Neural crest cell (in vitro differentiated cells): ENCODE data around the gene BCL2L1. TPM values are rescaled to one million over a fixed set of nuclear protein-coding genes. Genes with fewer than 3 reads are reported as not detected.
A peak's percentile ranks its signal among the peaks of the same experiment; 100 is the strongest.

ENCODE experiments used
- DNase-seq: peaks from one replicate; pipeline ENCODE4 v3.0.0; 2021; ENCODE audit warnings: low read depth, mixed read lengths, low spot score
- H3K27ac Mint-ChIP-seq: one replicate; pipeline ENCODE4 v1.8.0; 2021; ENCODE audit warnings: mild to moderate bottlenecking, mixed read lengths; ENCODE audit not compliant: unreplicated experiment
- H3K27me3 Mint-ChIP-seq: 2 replicates; pipeline ENCODE4 v1.8.0; 2021; ENCODE audit warnings: low read depth, mild to moderate bottlenecking, mixed read lengths
- H3K36me3 Mint-ChIP-seq: 2 replicates; pipeline ENCODE4 v1.8.0; 2021; ENCODE audit warnings: low read depth, mild to moderate bottlenecking, mixed read lengths
- H3K4me1 Mint-ChIP-seq: 2 replicates; pipeline ENCODE4 v1.8.0; 2021; ENCODE audit warnings: mixed read lengths
- H3K4me3 Mint-ChIP-seq: one replicate; pipeline ENCODE4 v1.8.0; 2021; ENCODE audit warnings: mild to moderate bottlenecking, mixed read lengths
- H3K9me3 Mint-ChIP-seq: 2 replicates; pipeline ENCODE4 v1.8.0; 2021; ENCODE audit warnings: mixed read lengths
- CTCF ChIP-seq: fragments of 200-600 bp; sonication (generic); conservative IDR thresholded peaks from 2 replicates; pipeline ENCODE4 v1.5.0; 2021; ENCODE audit warnings: antibody characterized with exemption, mild to moderate bottlenecking
- total RNA-seq: library from RNA; stranded (reverse); gene quantifications from 2 replicates; pipeline ENCODE4 v1.2.1, GENCODE V29; 2021

BCL2L1 gene
- total RNA-seq, 1 donor from 2014 or later = 74.3 TPM

- no peak overlapping the region for H3K27ac Mint-ChIP-seq
- DNase-seq = no peak
- peaks cover 41% of the 10 kb centered on the region for H3K36me3 Mint-ChIP-seq
- H3K9me3 Mint-ChIP-seq = no peaks in the 10 kb centered on the region
- H3K27me3 Mint-ChIP-seq = no peaks in the 10 kb centered on the region
- peaks cover 64% of the 10 kb centered on the region for H3K4me1 Mint-ChIP-seq
- peak overlapping the region; percentile 76 for H3K4me3 Mint-ChIP-seq
- TF ChIP-seq CTCF = no peak
These were observed 5.0 kb downstream of the BCL2L1 start for GRCh38 chr20:31717478-31718201.

GRCh38 chr20:31716818-31717477 lies 5.7 kb downstream of the BCL2L1 start:
- DNase-seq = no peak
- no peak for TF ChIP-seq CTCF
- H3K27me3 Mint-ChIP-seq = no peaks in the 10 kb centered on the region
- peaks cover 64% of the 10 kb centered on the region for H3K4me1 Mint-ChIP-seq
- peaks cover 39% of the 10 kb centered on the region for H3K36me3 Mint-ChIP-seq
- no peak overlapping the region for H3K27ac Mint-ChIP-seq
- peak overlapping the region; percentile 39 for H3K4me3 Mint-ChIP-seq
- H3K9me3 Mint-ChIP-seq = no peaks in the 10 kb centered on the region

- H3K27me3 Mint-ChIP-seq = no peaks in the 10 kb centered on the region
These were observed 6.3 kb downstream of the BCL2L1 start for GRCh38 chr20:31716351-31716750.

GRCh38 chr20:31715766-31716165 lies 6.9 kb downstream of the BCL2L1 start:
- no peak for TF ChIP-seq CTCF
- Mint-ChIP-seq H3K27ac (peak overlapping the region; percentile 51), H3K36me3 (peaks cover 29% of the 10 kb centered on the region), H3K4me3 (no peak overlapping the region), H3K27me3 (no peaks in the 10 kb centered on the region), H3K9me3 (no peaks in the 10 kb centered on the region), H3K4me1 (peaks cover 63% of the 10 kb centered on the region)
- DNase-seq = no peak

More at GRCh38 chr20:31716351-31716750, 6.3 kb downstream of the BCL2L1 start:
- TF ChIP-seq CTCF = no peak
- Mint-ChIP-seq H3K27ac (no peak overlapping the region), H3K36me3 (peaks cover 33% of the 10 kb centered on the region), H3K4me1 (peaks cover 63% of the 10 kb centered on the region), H3K9me3 (no peaks in the 10 kb centered on the region), H3K4me3 (no peak overlapping the region)
- no peak for DNase-seq

GRCh38 chr20:31713312-31714273 lies 9.1 kb downstream of the BCL2L1 start:
- H3K27me3 Mint-ChIP-seq = no peaks in the 10 kb centered on the region

More at GRCh38 chr20:31713312-31714273, 9.1 kb downstream of the BCL2L1 start:
- peaks cover 23% of the 10 kb centered on the region for H3K36me3 Mint-ChIP-seq
- peak overlapping the region; percentile 17 for H3K4me3 Mint-ChIP-seq
- H3K4me1 Mint-ChIP-seq = peaks cover 47% of the 10 kb centered on the region
- no peak for TF ChIP-seq CTCF
- H3K9me3 Mint-ChIP-seq = no peaks in the 10 kb centered on the region
- no peak for DNase-seq
- H3K27ac Mint-ChIP-seq = peak overlapping the region; percentile 67
